HFF-Myc (cell line): Measurements from ENCODE around the gene RIN3.

ENCODE experiments used
- DNase-seq: peaks from one replicate; pipeline ENCODE4 v3.0.0-alpha.2; 2011; ENCODE audit warnings: low read depth; ENCODE audit errors: extremely low read depth
- H3K4me3 ChIP-seq: replicated peaks from 2 replicates; pipeline ENCODE4 v1.5.1; 2011; ENCODE audit warnings: low read depth, mild to moderate bottlenecking, control low read depth, low read length
- CTCF ChIP-seq: IDR thresholded peaks from 2 replicates; pipeline ENCODE4 v1.5.1; 2012; ENCODE audit warnings: mild to moderate bottlenecking, low read depth, low read length, control low read depth; ENCODE audit errors: missing control alignments

RIN3 gene

GRCh38 chr14:92631098-92631497 is 117.5 kb downstream of the RIN3 start:
- no peak for DNase-seq

GRCh38 chr14:92632546-92633273 is 119.1 kb downstream of the RIN3 start:
- no peak for DNase-seq
- no peak overlapping the region for H3K4me3 ChIP-seq
- no peak for TF ChIP-seq CTCF

More at GRCh38 chr14:92631098-92631497, 117.5 kb downstream of the RIN3 start:
- H3K4me3 ChIP-seq = no peak overlapping the region
- no peak for TF ChIP-seq CTCF

GRCh38 chr14:92633274-92633616 is 119.7 kb downstream of the RIN3 start:
- DNase-seq = no peak
- no peak overlapping the region for H3K4me3 ChIP-seq
- TF ChIP-seq CTCF = no peak

GRCh38 chr14:92633724-92634123 is 120.1 kb downstream of the RIN3 start:
- DNase-seq = no peak
- no peak for TF ChIP-seq CTCF
- no peak overlapping the region for H3K4me3 ChIP-seq

GRCh38 chr14:92635031-92635430 is 121.5 kb downstream of the RIN3 start:
- no peak for DNase-seq
- H3K4me3 ChIP-seq = no peak overlapping the region
- TF ChIP-seq CTCF = no peak

- H3K4me3 ChIP-seq = no peak overlapping the region
- no peak for DNase-seq
- no peak for TF ChIP-seq CTCF
Observed at GRCh38 chr14:92635896-92636295, 122.3 kb downstream of the RIN3 start.

GRCh38 chr14:92637228-92637627 is 123.6 kb downstream of the RIN3 start:
- DNase-seq = no peak
- TF ChIP-seq CTCF = no peak
- no peak overlapping the region for H3K4me3 ChIP-seq
